Renal pelvis (tissue), 4 donors: ENCODE results near the gene NOC2L. TPM values are rescaled to one million over a fixed set of nuclear protein-coding genes. Genes with fewer than 3 reads are reported as not detected.
A peak's percentile ranks its signal among the peaks of the same experiment; 100 is the strongest.
"Not testable (repeated sequence)": the region's sequence is repeated elsewhere in the genome, so short reads cannot be mapped to it uniquely, and the experiment has no call there.

Source experiments
- DNase-seq: peaks from one replicate; pipeline ENCODE4 v3.0.0-alpha.2; 2013
- polyA plus RNA-seq, 3 donors: library from polyadenylated mRNA; unstranded; fragments of 120-200 nt; gene quantifications; one replicate each; pipeline ENCODE4 v1.2.1, GENCODE V29; 2013; ENCODE audit not compliant: insufficient read length in 3 of 3

Gene NOC2L
- polyA plus RNA-seq, 3 donors: 65.5 to 71.9 (median 68.9) TPM

- DNase-seq: no peak
These were observed 52.2 kb downstream of the NOC2L start for GRCh38 chr1:906600-907420.

GRCh38 chr1:905811-906599 lies 53.1 kb downstream of the NOC2L start:
- no peak for DNase-seq

- DNase-seq: no peak
These were observed 53.8 kb downstream of the NOC2L start for GRCh38 chr1:905071-905749.

GRCh38 chr1:904310-904950 lies 54.6 kb downstream of the NOC2L start:
- DNase-seq: peak; percentile 82

- DNase-seq: no peak
These were observed 55.3 kb downstream of the NOC2L start for GRCh38 chr1:903721-904271.

GRCh38 chr1:903305-903704 lies 55.8 kb downstream of the NOC2L start:
- no peak for DNase-seq

- DNase-seq: no peak
These were observed 56.3 kb downstream of the NOC2L start for GRCh38 chr1:902802-903201.

GRCh38 chr1:901108-901859 lies 57.8 kb downstream of the NOC2L start:
- no peak for DNase-seq

GRCh38 chr1:899636-900317 lies 59.3 kb downstream of the NOC2L start:
- no peak for DNase-seq

- DNase-seq: not testable (repeated sequence)
These were observed 61.1 kb downstream of the NOC2L start for GRCh38 chr1:897951-898350.

GRCh38 chr1:897226-897625 lies 61.8 kb downstream of the NOC2L start:
- DNase-seq: no peak

Other genes with a start within 250 kb of the NOC2L start
- gene SAMD11, start 35.3 kb downstream of the NOC2L start, polyA plus RNA-seq: 10 to 100 TPM; 67.8 to 90.6 (median 89.8) TPM
- gene KLHL17, start 1.3 kb upstream of the NOC2L start, polyA plus RNA-seq: 10 to 100 TPM in 2 of 3 donors, 1 to 10 TPM in 1; 9.9 to 14.3 (median 13.6) TPM
- gene PLEKHN1, start 7.2 kb upstream of the NOC2L start, polyA plus RNA-seq: under 1 TPM; 0.16 to 0.44 (median 0.26) TPM
- under 1 TPM; 0.13 to 0.57 (median 0.28) TPM for gene PERM1, start 22.8 kb upstream of the NOC2L start, polyA plus RNA-seq
- gene HES4, start 40.8 kb upstream of the NOC2L start, polyA plus RNA-seq: 10 to 100 TPM; 33.1 to 47.9 (median 43.2) TPM
- gene ISG15, start 54.2 kb upstream of the NOC2L start, polyA plus RNA-seq: 10 to 100 TPM; 13.7 to 18.1 (median 16.5) TPM
- gene AGRN, start 60.9 kb upstream of the NOC2L start, polyA plus RNA-seq: 100 to 1,000 TPM; 281 to 299 (median 289) TPM
- under 1 TPM; 0.56 to 0.88 (median 0.62) TPM for gene RNF223, start 115.0 kb upstream of the NOC2L start, polyA plus RNA-seq
- gene C1orf159, start 156.8 kb upstream of the NOC2L start, polyA plus RNA-seq: 10 to 100 TPM; 16.3 to 19.9 (median 18.2) TPM
- 1 to 10 TPM in 2 of 3 donors, under 1 TPM in 1; 0.94 to 1.1 (median 1.1) TPM for gene TTLL10, start 214.6 kb upstream of the NOC2L start, polyA plus RNA-seq
- gene TNFRSF18, start 247.3 kb upstream of the NOC2L start, polyA plus RNA-seq: 1 to 10 TPM in 1 of 3 donors, under 1 TPM in 2; 0.75 to 1.2 (median 0.89) TPM